ENCODE data around the gene BPI. TPM values are rescaled to one million over a fixed set of nuclear protein-coding genes. Genes with fewer than 3 reads are reported as not detected.

BPI gene
- polyA plus RNA-seq, 1 experiment, result 0.04 TPM

GRCh38 chr20:38346247-38346651, 42.3 kb downstream of the BPI start, which contains the start of gene LBP:
Gene LBP (plus strand): TSS chr20:38346482. CDS start chr20:38346517, 35 bp downstream.
- Histone ChIP-seq H3K27me3 (ENCODE audit: control insufficient read depth, insufficient read depth, low read length) (peaks cover 19% of the 10 kb centered on the region), H3K27ac (ENCODE audit: low read depth, low read length) (no peak within 1 kb of the TSS), H3K4me3 (ENCODE audit: low read depth, low read length) (no peak within 1 kb of the TSS), H3K9me3 (ENCODE audit: control insufficient read depth, insufficient read depth, low read length) (no peaks in the 10 kb centered on the region; the same call in 1 of the 2 replicates)
- POLR2A ChIA-PET, result interaction anchor here (0.6 kb wide), 1 partner anchor 201 kb away, joined by 11 read pairs; no protein-coding TSS in a partner anchor
- CTCF ChIA-PET, result interaction anchor here (0.6 kb wide), 1 partner anchor 41 kb away, joined by 5 read pairs; no protein-coding TSS in a partner anchor
- no peak for DNase-seq (ENCODE audit: low read depth, low spot score)
- TF ChIP-seq, protein P1, sequence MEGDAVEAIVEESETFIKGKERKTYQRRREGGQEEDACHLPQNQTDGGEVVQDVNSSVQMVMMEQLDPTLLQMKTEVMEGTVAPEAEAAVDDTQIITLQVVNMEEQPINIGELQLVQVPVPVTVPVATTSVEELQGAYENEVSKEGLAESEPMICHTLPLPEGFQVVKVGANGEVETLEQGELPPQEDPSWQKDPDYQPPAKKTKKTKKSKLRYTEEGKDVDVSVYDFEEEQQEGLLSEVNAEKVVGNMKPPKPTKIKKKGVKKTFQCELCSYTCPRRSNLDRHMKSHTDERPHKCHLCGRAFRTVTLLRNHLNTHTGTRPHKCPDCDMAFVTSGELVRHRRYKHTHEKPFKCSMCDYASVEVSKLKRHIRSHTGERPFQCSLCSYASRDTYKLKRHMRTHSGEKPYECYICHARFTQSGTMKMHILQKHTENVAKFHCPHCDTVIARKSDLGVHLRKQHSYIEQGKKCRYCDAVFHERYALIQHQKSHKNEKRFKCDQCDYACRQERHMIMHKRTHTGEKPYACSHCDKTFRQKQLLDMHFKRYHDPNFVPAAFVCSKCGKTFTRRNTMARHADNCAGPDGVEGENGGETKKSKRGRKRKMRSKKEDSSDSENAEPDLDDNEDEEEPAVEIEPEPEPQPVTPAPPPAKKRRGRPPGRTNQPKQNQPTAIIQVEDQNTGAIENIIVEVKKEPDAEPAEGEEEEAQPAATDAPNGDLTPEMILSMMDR (IDR thresholded peaks at IDR 0.05; ENCODE audit: low read depth, low read length), result no peak

DNA sequence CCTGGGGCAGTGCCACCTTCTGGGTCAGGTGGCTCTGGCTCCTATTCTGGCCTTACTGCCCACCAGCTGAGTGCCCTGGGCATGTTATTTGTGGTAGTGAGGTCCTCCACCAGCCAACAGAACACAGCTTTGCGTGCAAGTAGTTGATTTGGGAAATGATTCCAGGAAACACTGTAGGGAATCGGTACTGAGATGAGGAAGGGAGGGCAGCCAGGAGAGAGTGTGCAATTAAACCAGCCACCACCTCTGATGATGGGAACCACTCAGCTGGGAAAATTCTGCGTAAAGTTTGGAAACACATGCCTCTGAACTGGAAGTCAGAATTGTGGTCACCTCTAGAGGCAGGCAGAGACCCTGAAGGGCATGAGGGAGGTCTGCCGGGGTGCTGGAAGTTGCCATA, 42.8 kb downstream of the BPI start:
- DNase-seq (ENCODE audit: low read depth, low spot score), result no peak
- ChIA-PET POLR2A (interaction anchor here (0.6 kb wide), 1 partner anchor 201 kb away, joined by 11 read pairs; no protein-coding TSS in a partner anchor), CTCF (interaction anchor here (0.6 kb wide), 1 partner anchor 551 kb away, joined by 3 read pairs; no protein-coding TSS in a partner anchor)
- no peak overlapping the region for H3K4me3 ChIP-seq (ENCODE audit: low read depth, low read length)
- H3K27ac ChIP-seq (ENCODE audit: low read depth, low read length), result no peak overlapping the region
- H3K9me3 ChIP-seq (ENCODE audit: control insufficient read depth, insufficient read depth, low read length), result no peaks in the 10 kb centered on the region; the same call in 1 of the 2 replicates
- TF ChIP-seq, protein P1 (IDR thresholded peaks at IDR 0.05; ENCODE audit: low read depth, low read length), result no peak
- peaks cover 19% of the 10 kb centered on the region for H3K27me3 ChIP-seq (ENCODE audit: control insufficient read depth, insufficient read depth, low read length)

DNA sequence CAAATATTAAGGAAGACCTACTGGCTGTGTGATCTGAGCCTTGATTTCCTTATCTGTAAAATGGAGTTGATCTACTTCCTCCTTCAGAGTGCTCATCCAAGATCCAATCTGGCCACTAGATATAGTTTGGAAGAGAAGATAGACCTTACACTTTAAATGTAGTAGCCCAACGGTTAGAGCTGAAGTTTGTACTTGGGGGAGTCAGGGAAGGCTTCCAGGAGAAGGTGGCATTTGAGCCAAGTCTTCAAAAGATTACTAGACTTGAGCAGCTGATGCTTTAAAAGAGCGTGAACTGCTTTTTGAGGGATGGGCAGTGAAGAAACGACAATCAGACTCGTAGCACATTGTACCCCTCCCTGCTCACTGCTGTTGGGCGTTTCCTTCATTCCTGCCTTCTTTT, 45.9 kb downstream of the BPI start:
- no peak for DNase-seq (ENCODE audit: low read depth, low spot score)
- Histone ChIP-seq H3K27me3 (ENCODE audit: control insufficient read depth, insufficient read depth, low read length) (peaks cover 19% of the 10 kb centered on the region), H3K27ac (ENCODE audit: low read depth, low read length) (no peak overlapping the region), H3K4me3 (ENCODE audit: low read depth, low read length) (no peak overlapping the region), H3K9me3 (ENCODE audit: control insufficient read depth, insufficient read depth, low read length) (no peaks in the 10 kb centered on the region)
- POLR2A ChIA-PET, result no interaction called here
- TF ChIP-seq, protein P1 (IDR thresholded peaks at IDR 0.05; ENCODE audit: low read depth, low read length), result no peak
- CTCF ChIA-PET, result no interaction called here

DNA sequence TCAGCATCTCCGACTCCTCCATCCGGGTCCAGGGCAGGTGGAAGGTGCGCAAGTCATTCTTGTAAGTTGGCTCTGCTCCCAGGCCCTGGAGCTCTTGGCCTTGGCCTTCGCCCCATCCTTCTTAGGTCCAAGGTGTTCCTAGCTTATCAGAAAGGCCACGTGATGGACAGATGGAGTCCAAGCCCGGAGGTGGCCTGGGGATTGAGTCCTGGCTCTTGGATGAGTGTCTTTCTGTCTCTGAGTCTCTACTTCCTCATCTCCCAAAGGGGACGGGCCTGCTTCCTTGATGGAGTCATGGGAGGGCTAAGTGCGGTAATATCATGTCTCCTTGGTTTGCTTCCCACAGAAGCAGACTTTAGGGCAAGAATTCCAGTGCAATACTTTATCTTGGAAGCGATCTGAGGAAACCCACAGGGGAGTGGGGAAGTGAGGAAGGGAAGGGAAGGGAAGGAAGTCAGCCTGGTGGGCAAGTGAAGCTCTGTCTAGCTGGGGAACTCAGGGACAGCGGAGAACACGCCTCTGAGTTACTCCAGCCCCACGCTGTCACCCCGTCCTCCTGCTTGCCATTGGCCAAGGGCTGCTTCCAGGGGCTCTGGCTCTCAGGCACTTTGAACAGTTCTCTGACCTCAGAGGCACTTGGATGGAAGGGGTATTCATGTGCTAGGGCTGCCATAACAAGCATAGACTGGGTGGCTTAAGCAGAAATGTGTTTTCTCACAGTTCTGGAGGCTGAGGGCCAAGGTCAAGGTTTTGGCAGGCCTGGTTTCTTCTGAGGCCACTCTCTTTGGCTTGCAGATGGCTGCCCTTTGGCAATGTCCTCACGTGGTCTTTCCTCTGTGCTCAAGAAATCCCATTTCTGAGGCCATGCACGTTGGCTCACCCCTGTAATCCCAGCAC, 47.2 kb downstream of the BPI start:
- Histone ChIP-seq H3K4me3 (ENCODE audit: low read depth, low read length) (no peak overlapping the region), H3K27ac (ENCODE audit: low read depth, low read length) (no peak overlapping the region), H3K27me3 (ENCODE audit: control insufficient read depth, insufficient read depth, low read length) (peaks cover 21% of the 10 kb centered on the region), H3K9me3 (ENCODE audit: control insufficient read depth, insufficient read depth, low read length) (no peaks in the 10 kb centered on the region)
- CTCF ChIA-PET, result no interaction called here
- TF ChIP-seq, protein P1 (IDR thresholded peaks at IDR 0.05; ENCODE audit: low read depth, low read length), result no peak
- POLR2A ChIA-PET, result no interaction called here
- no peak for DNase-seq (ENCODE audit: low read depth, low spot score)

DNA sequence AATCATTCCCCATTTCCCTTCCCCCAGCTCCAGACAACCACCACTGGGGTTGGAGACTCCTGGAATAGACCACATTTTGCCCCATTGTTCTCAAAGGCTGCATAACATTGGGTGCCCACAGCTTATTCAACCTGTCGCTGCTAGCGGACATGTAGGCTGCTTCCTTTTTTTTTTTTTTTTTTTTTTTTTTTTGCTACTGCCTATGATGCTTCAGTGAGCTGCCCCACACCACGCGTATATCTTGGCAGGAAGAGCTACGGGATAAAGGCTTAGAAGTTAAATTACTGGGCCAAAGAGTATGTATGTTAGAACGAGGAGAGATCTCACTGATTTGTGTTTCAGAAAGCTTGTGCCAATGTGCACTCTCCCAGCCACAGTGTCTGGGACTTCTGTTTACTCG, 49.4 kb downstream of the BPI start:
- POLR2A ChIA-PET, result interaction anchor here (0.7 kb wide), 1 partner anchor 609 kb away, joined by 4 read pairs; the partner anchor contains the start of gene DHX35
- TF ChIP-seq, protein P1 (IDR thresholded peaks at IDR 0.05; ENCODE audit: low read depth, low read length), result no peak
- Histone ChIP-seq H3K4me3 (ENCODE audit: low read depth, low read length) (no peak overlapping the region), H3K9me3 (ENCODE audit: control insufficient read depth, insufficient read depth, low read length) (no peaks in the 10 kb centered on the region), H3K27me3 (ENCODE audit: control insufficient read depth, insufficient read depth, low read length) (peaks cover 11% of the 10 kb centered on the region), H3K27ac (ENCODE audit: low read depth, low read length) (no peak overlapping the region)
- no peak for DNase-seq (ENCODE audit: low read depth, low spot score)
- CTCF ChIA-PET, result interaction anchor here (1.1 kb wide), 1 partner anchor 11 kb away, joined by 3 read pairs; no protein-coding TSS in a partner anchor

All from AG04450 (cell line).